SK-N-SH (cell line): ENCODE measurements around the gene APOL6. TPM values are rescaled to one million over a fixed set of nuclear protein-coding genes. Genes with fewer than 3 reads are reported as not detected.

Experiments
- CHD2 ChIP-seq: fragments of 150-350 bp; IDR thresholded peaks from 2 replicates; pipeline ENCODE4 v1.6.1; 2018; ENCODE audit warnings: low read length; ENCODE audit not compliant: partially characterized antibody
- FOXM1 ChIP-seq: IDR thresholded peaks from 2 replicates; pipeline ENCODE4 v1.4.0; 2012; ENCODE audit warnings: low read depth, mild to moderate bottlenecking
- TCF12 ChIP-seq: IDR thresholded peaks from 2 replicates; pipeline ENCODE4 v1.4.0; 2012
- polyA plus RNA-seq, 3 experiments: library from polyadenylated mRNA; depleted of rRNA; stranded (reverse); fragments of >200 nt; gene quantifications; 2 replicates each; pipeline ENCODE4 v1.2.3, GENCODE V29; 2012

Gene APOL6
- polyA plus RNA-seq, 1 of the 3 experiments (the other 2 are of a cell fraction) = 0.90 TPM

GRCh38 chr22:35717572-35717971 is 69.3 kb downstream of the APOL6 start, which contains the start of gene APOL5 (continued):
- no peak for TF ChIP-seq CHD2
- TF ChIP-seq FOXM1 = no peak
- no peak for TF ChIP-seq TCF12
- TF ChIP-seq, all 33 proteins: peak for 0

Other genes starting within 250 kb of the APOL6 start
- gene MCM5, start 248.3 kb upstream of the APOL6 start, polyA plus RNA-seq (2012; rRNA removed) = 31.6 and 42.9 TPM in 2 replicates
- gene RASD2, start 107.6 kb upstream of the APOL6 start, polyA plus RNA-seq (2012; rRNA removed) = 0.13 and 0.30 TPM in 2 replicates
- gene MB, start 31.1 kb upstream of the APOL6 start, polyA plus RNA-seq (2012; rRNA removed) = 0.86 and 0.95 TPM in 2 replicates
- gene APOL5, start 69.4 kb downstream of the APOL6 start, polyA plus RNA-seq (2012; rRNA removed) = not detected in 2 replicates